OCI-LY7 (cell line): ENCODE measurements around the gene ERGIC1. TPM values are rescaled to one million over a fixed set of nuclear protein-coding genes. Genes with fewer than 3 reads are reported as not detected.
"Not testable (repeated sequence)": the region's sequence is repeated elsewhere in the genome, so short reads cannot be mapped to it uniquely, and the experiment has no call there.

Source experiments
- BruUV-seq: library from RNA; stranded (reverse); fragments of 400-500 nt; replicated peaks from 2 replicates; lab custom pipeline; 2021; lab: Mats Ljungman, UMichigan
- CTCF ChIA-PET: fragments of 300-600 bp; sonication (Branson Sonifier 250); formaldehyde crosslinking; loops from one replicate; lab custom pipeline; 2022; ENCODE audit warnings: antibody characterized with exemption; ENCODE audit not compliant: unreplicated experiment; lab: Charles Lee
- POLR2A ChIA-PET: fragments of 300-600 bp; sonication (Branson Sonifier 250); formaldehyde crosslinking; loops from one replicate; lab custom pipeline; 2022; ENCODE audit warnings: antibody characterized with exemption; lab: Charles Lee
- DNase-seq: peaks from one replicate; pipeline ENCODE4 v3.0.0-alpha.2; 2015; ENCODE audit warnings: low spot score
- H2AFZ ChIP-seq: fragments of 200-600 bp; sonication (generic), shearing (Covaris generic); 2 replicates; pipeline ENCODE4 v1.6.1; 2014; ENCODE audit warnings: mild to moderate bottlenecking, antibody characterized with exemption, low read length, moderate library complexity
- H3K27ac ChIP-seq: fragments of 200-600 bp; sonication (generic); 2 replicates; pipeline ENCODE4 v1.5.1; 2014; ENCODE audit warnings: mixed run types, low read depth, mild to moderate bottlenecking, moderate library complexity, low read length, inconsistent platforms; ENCODE audit not compliant: poor library complexity, severe bottlenecking
- H3K36me3 ChIP-seq: fragments of 200-600 bp; sonication (generic); 2 replicates; pipeline ENCODE4 v1.6.1; 2014; ENCODE audit warnings: mild to moderate bottlenecking, antibody characterized with exemption, low read length, moderate library complexity, mixed read lengths; ENCODE audit not compliant: insufficient read depth
- H3K4me1 ChIP-seq: fragments of 200-600 bp; sonication (generic); 2 replicates; pipeline ENCODE4 v1.5.1; 2014; ENCODE audit warnings: mild to moderate bottlenecking, low read length; ENCODE audit not compliant: insufficient read depth, poor library complexity, severe bottlenecking
- H3K4me2 ChIP-seq: fragments of 200-600 bp; sonication (generic); 2 replicates; pipeline ENCODE4 v1.6.1; 2014; ENCODE audit warnings: mild to moderate bottlenecking, low read length
- H3K4me3 ChIP-seq: fragments of 200-600 bp; sonication (generic); 2 replicates; pipeline ENCODE4 v1.5.1; 2014; ENCODE audit warnings: mild to moderate bottlenecking, low read depth, low read length; ENCODE audit not compliant: poor library complexity, severe bottlenecking
- H3K79me2 ChIP-seq: fragments of 200-600 bp; sonication (generic); 2 replicates; pipeline ENCODE4 v1.6.1; 2016; ENCODE audit warnings: low read depth, mild to moderate bottlenecking, low read length, moderate library complexity, mixed read lengths; ENCODE audit not compliant: insufficient read depth
- H3K9me2 ChIP-seq: fragments of 200-600 bp; sonication (generic); 2 replicates; pipeline ENCODE4 v1.6.1; 2016; ENCODE audit warnings: mild to moderate bottlenecking, low read length, mixed read lengths; ENCODE audit not compliant: insufficient read depth
- H3K9me3 ChIP-seq: fragments of 200-600 bp; sonication (generic); 2 replicates; pipeline ENCODE4 v1.6.1; 2014; ENCODE audit warnings: mild to moderate bottlenecking, mixed run types, low read length, mixed read lengths
- H4K20me1 ChIP-seq: fragments of 200-600 bp; sonication (generic); 2 replicates; pipeline ENCODE4 v1.6.1; 2014; ENCODE audit warnings: mild to moderate bottlenecking, antibody characterized with exemption, low read length, moderate library complexity, mixed read lengths; ENCODE audit not compliant: insufficient read depth
- CTCF ChIP-seq: fragments of 200-600 bp; sonication (generic); conservative IDR thresholded peaks from 2 replicates; pipeline ENCODE4 v1.5.1; 2014; ENCODE audit warnings: mild to moderate bottlenecking, antibody characterized with exemption, low read length, moderate library complexity, mixed read lengths
- EZH2phosphoT487 ChIP-seq: fragments of 200-600 bp; sonication (generic); IDR thresholded peaks from 2 replicates; pipeline ENCODE4 v1.6.1; 2018; ENCODE audit warnings: low read depth, borderline replicate concordance, mild to moderate bottlenecking, mixed run types, antibody characterized with exemption, low read length, moderate library complexity, mixed read lengths
- intact Hi-C: fragments of 100-400 bp; cut with micrococcal nuclease; formaldehyde crosslinking; loops from one replicate; pipeline ENCODE4 v1.10.0; 2022; ENCODE audit not compliant: unreplicated experiment
- total RNA-seq, 2 experiments: library from RNA; depleted of rRNA in 1 of 2; stranded (reverse); fragments of >200 nt in 1 of 2; shearing (Covaris generic) in 1 of 2; gene quantifications; 2 replicates each; pipeline ENCODE4 v1.2.3, GENCODE V29; 2014 to 2022

The ERGIC1 gene
- total RNA-seq, 2 experiments from 2014 or later = 125 to 178 TPM

GRCh38 chr5:172809774-172810173 lies 24.3 kb upstream of the ERGIC1 start:
- Histone ChIP-seq H3K4me2 (no peak overlapping the region), H3K36me3 (no peaks in the 10 kb centered on the region), H3K9me2 (no peaks in the 10 kb centered on the region), H3K4me1 (peaks cover 10% of the 10 kb centered on the region), H4K20me1 (no peaks in the 10 kb centered on the region), H3K27ac (no peak overlapping the region), H3K4me3 (no peak overlapping the region), H3K79me2 (no peaks in the 10 kb centered on the region), H3K9me3 (no peaks in the 10 kb centered on the region), H2AFZ (no peak overlapping the region)
- BruUV-seq = no TSS peak
- intact Hi-C loops = no loop called here
- no peak for TF ChIP-seq EZH2phosphoT487
- no peak for TF ChIP-seq CTCF
- no peak for DNase-seq
- ChIA-PET POLR2A (interaction anchor here (1.0 kb wide), 1 partner anchor 135 kb away, joined by 4 read pairs; no protein-coding TSS in a partner anchor), CTCF (no interaction called here)

DNA sequence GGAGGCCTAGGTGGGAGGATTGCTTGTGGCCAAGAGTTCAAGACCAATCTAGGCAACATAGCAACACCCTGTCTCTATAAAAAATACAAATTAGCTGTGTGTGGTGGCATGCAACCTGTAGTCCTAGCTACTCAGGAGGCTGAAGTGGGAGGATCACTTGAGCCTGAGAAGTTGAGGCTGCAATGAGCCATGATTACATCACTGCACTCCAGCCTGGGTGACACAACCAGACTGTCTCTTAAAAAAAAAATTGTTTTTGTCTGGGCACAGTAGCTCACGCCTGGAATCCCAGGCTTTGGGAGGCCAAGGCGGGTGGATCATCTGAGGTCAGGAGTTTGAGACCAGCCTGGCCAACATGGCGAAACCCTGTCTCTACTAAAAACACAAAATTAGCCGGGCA lies 23.1 kb upstream of the ERGIC1 start:
- H3K4me1 ChIP-seq, BruUV-seq, H4K20me1 ChIP-seq, H3K27ac ChIP-seq, POLR2A ChIA-PET, H3K79me2 ChIP-seq, intact Hi-C loops, H3K4me2 ChIP-seq, CTCF ChIA-PET, H2AFZ ChIP-seq, DNase-seq, H3K9me3 ChIP-seq, H3K36me3 ChIP-seq, H3K4me3 ChIP-seq, H3K9me2 ChIP-seq: not testable (repeated sequence)

- POLR2A ChIA-PET = interaction anchor here (0.6 to 0.9 kb wide), 2 partner anchors 17 to 527 kb away, joined by 3 read pairs; no protein-coding TSS in a partner anchor
- Histone ChIP-seq H2AFZ (no peak overlapping the region), H3K4me3 (no peak overlapping the region), H3K9me2 (no peaks in the 10 kb centered on the region), H3K4me1 (no peaks in the 10 kb centered on the region), H4K20me1 (no peaks in the 10 kb centered on the region), H3K27ac (no peak overlapping the region), H3K9me3 (no peaks in the 10 kb centered on the region), H3K36me3 (no peaks in the 10 kb centered on the region), H3K4me2 (no peak overlapping the region), H3K79me2 (no peaks in the 10 kb centered on the region)
- BruUV-seq = no TSS peak
- CTCF ChIA-PET = no interaction called here
- TF ChIP-seq CTCF (no peak), EZH2phosphoT487 (no peak)
- no peak for DNase-seq
- intact Hi-C loops = no loop called here
Observed at GRCh38 chr5:172815631-172816030, 18.4 kb upstream of the ERGIC1 start.
